Measurements from ENCODE around the gene NID2. TPM values are rescaled to one million over a fixed set of nuclear protein-coding genes. Genes with fewer than 3 reads are reported as not detected.
A peak's percentile ranks its signal among the peaks of the same experiment; 100 is the strongest.

Gene NID2
- total RNA-seq, 1 experiment from 2014 or later = 35.0 TPM

GRCh38 chr14:51960866-51961265 is 108.0 kb downstream of the NID2 start:
- no peak for DNase-seq (ENCODE audit: low read depth)

DNA sequence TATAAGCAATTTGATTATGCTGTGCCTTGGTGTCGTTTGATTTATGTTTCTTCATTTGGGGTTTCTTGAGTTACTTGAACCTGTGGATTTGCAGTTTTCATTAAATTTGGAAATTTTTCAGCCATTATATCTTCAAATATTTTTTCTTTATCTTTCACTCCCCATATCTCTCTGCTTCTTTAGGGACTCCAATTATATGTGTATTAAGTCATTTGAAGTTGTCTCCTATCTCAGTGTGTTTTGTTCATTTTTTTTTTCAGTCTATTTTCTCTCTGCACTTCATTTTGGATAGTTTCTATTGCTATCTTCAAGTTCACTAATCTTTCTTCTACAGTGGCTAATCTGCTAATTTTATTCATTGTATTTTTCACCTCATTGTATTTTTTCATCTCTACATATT is 108.9 kb downstream of the NID2 start:
- no peak for DNase-seq (ENCODE audit: low read depth)

DNA sequence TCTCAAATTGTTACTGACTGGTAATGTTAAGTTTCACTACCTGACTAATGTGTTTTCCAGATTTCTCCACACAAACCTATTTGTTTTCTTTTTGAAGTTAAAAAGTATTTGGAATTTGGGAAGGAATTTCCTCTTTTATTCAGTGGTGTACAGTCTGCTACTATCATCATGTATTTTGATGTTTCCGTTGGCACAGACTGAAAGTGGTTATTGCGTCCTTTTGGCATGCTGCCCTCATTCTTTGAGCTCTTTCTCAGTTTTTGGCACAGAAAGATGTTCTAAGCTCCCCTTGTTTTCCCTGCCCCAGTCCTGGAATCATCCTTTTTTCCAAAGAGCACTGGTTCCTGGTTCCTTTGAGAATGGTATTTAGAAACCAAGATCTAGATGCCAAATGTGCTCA is 110.9 kb downstream of the NID2 start:
- DNase-seq (ENCODE audit: low read depth) = peak; percentile 72

Other genes starting within 250 kb of the NID2 start
- 81.7 and 98.8 TPM in 2 replicates for gene GNG2, start 208.4 kb downstream of the NID2 start, total RNA-seq (2014; rRNA removed; shearing (Covaris generic))
- gene RTRAF, start 79.5 kb downstream of the NID2 start, total RNA-seq (2014; rRNA removed; shearing (Covaris generic)) = 101 and 116 TPM in 2 replicates
- not detected in 2 replicates for gene PTGDR, start 198.6 kb upstream of the NID2 start, total RNA-seq (2014; rRNA removed; shearing (Covaris generic))
- gene PTGER2, start 245.3 kb upstream of the NID2 start, total RNA-seq (2014; rRNA removed; shearing (Covaris generic)) = 0.78 and 1.6 TPM in 2 replicates

Measured in RPMI7951 (cell line).